ENCODE data around the gene PPP1R14B.

The PPP1R14B gene

GRCh38 chr11:64218628-64219353 lies 28.0 kb downstream of the PPP1R14B start:
- no peak for TF ChIP-seq CTCF (IDR thresholded peaks at IDR 0.05; ENCODE audit: low read depth, low read length)
- DNase-seq (ENCODE audit: low read depth in 2 of 2), result no peak
- H3K4me3 ChIP-seq (replicated peaks in 1 of 2; ENCODE audit: low read depth in 2 of 2, low read length in 2 of 2), result no peak overlapping the region

GRCh38 chr11:64216879-64217278 lies 29.9 kb downstream of the PPP1R14B start:
- DNase-seq (ENCODE audit: low read depth in 2 of 2), result no peak
- no peak overlapping the region for H3K4me3 ChIP-seq (replicated peaks in 1 of 2; ENCODE audit: low read depth in 2 of 2, low read length in 2 of 2)
- no peak for TF ChIP-seq CTCF (IDR thresholded peaks at IDR 0.05; ENCODE audit: low read depth, low read length)

- no peak for DNase-seq (ENCODE audit: low read depth in 2 of 2)
- no peak for TF ChIP-seq CTCF (IDR thresholded peaks at IDR 0.05; ENCODE audit: low read depth, low read length)
- H3K4me3 ChIP-seq (replicated peaks in 1 of 2; ENCODE audit: low read depth in 2 of 2, low read length in 2 of 2), result no peak overlapping the region
Observed at GRCh38 chr11:64211181-64211872, 35.4 kb downstream of the PPP1R14B start.

- no peak for DNase-seq (ENCODE audit: low read depth in 2 of 2)
- no peak overlapping the region for H3K4me3 ChIP-seq (replicated peaks in 1 of 2; ENCODE audit: low read depth in 2 of 2, low read length in 2 of 2)
- TF ChIP-seq CTCF (IDR thresholded peaks at IDR 0.05; ENCODE audit: low read depth, low read length), result no peak
Observed at GRCh38 chr11:64210301-64211020, 36.3 kb downstream of the PPP1R14B start.

- no peak for TF ChIP-seq CTCF (IDR thresholded peaks at IDR 0.05; ENCODE audit: low read depth, low read length)
- DNase-seq (ENCODE audit: low read depth in 2 of 2), result no peak
- no peak overlapping the region for H3K4me3 ChIP-seq (replicated peaks in 1 of 2; ENCODE audit: low read depth in 2 of 2, low read length in 2 of 2)
Observed at GRCh38 chr11:64209563-64209843, 37.2 kb downstream of the PPP1R14B start.

GRCh38 chr11:64208796-64209562 lies 37.8 kb downstream of the PPP1R14B start:
- TF ChIP-seq CTCF (IDR thresholded peaks at IDR 0.05; ENCODE audit: low read depth, low read length), result no peak
- no peak for DNase-seq (ENCODE audit: low read depth in 2 of 2)
- no peak overlapping the region for H3K4me3 ChIP-seq (replicated peaks in 1 of 2; ENCODE audit: low read depth in 2 of 2, low read length in 2 of 2)
